Measurements from ENCODE around the gene DMD. TPM values are rescaled to one million over a fixed set of nuclear protein-coding genes. Genes with fewer than 3 reads are reported as not detected.
A peak's percentile ranks its signal among the peaks of the same experiment; 100 is the strongest.

DMD gene
- total RNA-seq (2021; ENCODE audit: unreplicated experiment) (2.2 TPM), Bru-seq, nascent RNA (percentile 14 among the genes with signal in this experiment), BruChase-seq, experiment 1, labeled RNA remaining after a 2-hour chase (percentile 10 among the genes with signal in this experiment), BruChase-seq, experiment 2, labeled RNA remaining after a 6-hour chase (percentile 10 among the genes with signal in this experiment)
- polyA plus RNA-seq (2012; ENCODE audit: insufficient read length), result 1.8 TPM
- long read RNA-seq, partial matches to known transcripts, result 2 of 4 reads
- long read RNA-seq, other reads (novel, unspliced or antisense), result 1 of 4 reads

GRCh38 chrX:33211356-33212260, at the start of gene DMD:
Gene DMD, minus strand, starts transcription at chrX:33211549. Its CDS starts 237 bp downstream, at chrX:33211312.
- intact Hi-C loops (cut with micrococcal nuclease; ENCODE audit: unreplicated experiment), result no loop called here
- CTCF ChIA-PET, result no interaction called here

More at GRCh38 chrX:33211356-33212260, at the start of gene DMD:
- ATAC-seq, result no peak
- no peaks in the 10 kb centered on the region for H3K9me3 ChIP-seq (ENCODE audit: control insufficient read depth, insufficient read depth, low read depth, low read length)
- no peak for DNase-seq (ENCODE audit: low read depth, low spot score)
- H3K4me3 ChIP-seq (ENCODE audit: low read depth in 2 of 2, low read length in 2 of 2), result no peak within 1 kb of the TSS
- no TSS peak for BruUV-seq (replicated peaks)
- no peak for TF ChIP-seq CTCF (IDR thresholded peaks at IDR 0.05)
- TF ChIP-seq REST (IDR thresholded peaks at IDR 0.05; ENCODE audit: insufficient read depth in 1 of 2, low read depth in 2 of 2, low read length in 1 of 2), result no peak
- TF ChIP-seq SIN3A (IDR thresholded peaks at IDR 0.05; ENCODE audit: borderline replicate concordance, insufficient read depth, low read depth, low read length), result no peak
- no peak for TF ChIP-seq TCF7L2 (IDR thresholded peaks at IDR 0.05; ENCODE audit: low read depth, low read length)
- no peak for TF ChIP-seq POLR2AphosphoS5 (IDR thresholded peaks at IDR 0.05; ENCODE audit: low read depth, low read length)
- no peaks in the 10 kb centered on the region for H3K27me3 ChIP-seq (ENCODE audit: control insufficient read depth, insufficient read depth, low read length)
- no peaks in the 10 kb centered on the region for H3K36me3 ChIP-seq (ENCODE audit: control insufficient read depth, insufficient read depth, low read length)
- H3K4me1 ChIP-seq (ENCODE audit: control insufficient read depth, insufficient read depth, low read length), result no peaks in the 10 kb centered on the region
- POLR2A ChIA-PET, result no interaction called here
- in situ Hi-C loops (cut with HindIII; ENCODE audit: low pct_unique_long_range_greater_than_20kb, low sequenced_read_pairs), result no loop called here
- no peak within 1 kb of the TSS for H3K27ac ChIP-seq (ENCODE audit: low read length)

Data from Panc1 (cell line).